Memory B cell (primary cell): ENCODE results near the gene SLC13A5.
"Not testable (repeated sequence)": the region's sequence is repeated elsewhere in the genome, so short reads cannot be mapped to it uniquely, and the experiment has no call there.

Experiments used
- ATAC-seq: fragments of 150-1000 bp; cut with Tn5 transposase; 2 replicates; pipeline ENCODE4 v1.10.0; 2021; ENCODE audit warnings: low read depth, mild to moderate bottlenecking, moderate library complexity
- DNase-seq, 2 donors: peaks; one replicate each; pipeline ENCODE4 v3.0.0; 2022; ENCODE audit warnings: low spot score in 2 of 2
- H3K27ac Mint-ChIP-seq: one replicate; pipeline ENCODE4 v1.8.0; 2022; ENCODE audit warnings: mild to moderate bottlenecking, moderate library complexity, mixed read lengths
- H3K27me3 Mint-ChIP-seq: one replicate; pipeline ENCODE4 v1.8.0; 2022; ENCODE audit warnings: mixed read lengths
- H3K36me3 Mint-ChIP-seq: one replicate; pipeline ENCODE4 v1.8.0; 2022; ENCODE audit warnings: mild to moderate bottlenecking, mixed read lengths
- H3K4me1 Mint-ChIP-seq: one replicate; pipeline ENCODE4 v1.8.0; 2022; ENCODE audit warnings: mixed read lengths
- H3K4me3 Mint-ChIP-seq: one replicate; pipeline ENCODE4 v1.8.0; 2022; ENCODE audit warnings: mild to moderate bottlenecking, moderate library complexity, mixed read lengths
- H3K9me3 Mint-ChIP-seq: one replicate; pipeline ENCODE4 v1.8.0; 2022; ENCODE audit warnings: mixed read lengths

SLC13A5 gene

GRCh38 chr17:6702567-6703215 is 10.5 kb downstream of the SLC13A5 start:
- Mint-ChIP-seq H3K9me3 (no peaks in the 10 kb centered on the region), H3K27ac (no peak overlapping the region), H3K4me3 (no peak overlapping the region), H3K4me1 (no peaks in the 10 kb centered on the region), H3K36me3 (no peaks in the 10 kb centered on the region), H3K27me3 (peaks cover 17% of the 10 kb centered on the region)
- DNase-seq, result no peak
- no peak for ATAC-seq

GRCh38 chr17:6701719-6702118 is 11.4 kb downstream of the SLC13A5 start:
- Mint-ChIP-seq H3K27me3 (peaks cover 12% of the 10 kb centered on the region), H3K9me3 (no peaks in the 10 kb centered on the region), H3K4me3 (no peak overlapping the region), H3K27ac (no peak overlapping the region), H3K36me3 (no peaks in the 10 kb centered on the region), H3K4me1 (no peaks in the 10 kb centered on the region)
- DNase-seq, result no peak
- peak; percentile 59 for ATAC-seq

GRCh38 chr17:6700948-6701307 is 12.2 kb downstream of the SLC13A5 start:
- Mint-ChIP-seq H3K36me3 (no peaks in the 10 kb centered on the region), H3K4me3 (no peak overlapping the region), H3K27ac (no peak overlapping the region), H3K9me3 (no peaks in the 10 kb centered on the region), H3K27me3 (peaks cover 18% of the 10 kb centered on the region), H3K4me1 (no peaks in the 10 kb centered on the region)
- no peak for ATAC-seq
- DNase-seq, result no peak

GRCh38 chr17:6699997-6700947 is 12.9 kb downstream of the SLC13A5 start:
- no peak for ATAC-seq
- H3K27me3 Mint-ChIP-seq, result peaks cover 18% of the 10 kb centered on the region
- H3K9me3 Mint-ChIP-seq, result no peaks in the 10 kb centered on the region
- H3K27ac Mint-ChIP-seq, result no peak overlapping the region
- DNase-seq, result no peak
- no peak overlapping the region for H3K4me3 Mint-ChIP-seq
- no peaks in the 10 kb centered on the region for H3K36me3 Mint-ChIP-seq
- H3K4me1 Mint-ChIP-seq, result no peaks in the 10 kb centered on the region

GRCh38 chr17:6698004-6698403 is 15.2 kb downstream of the SLC13A5 start:
- ATAC-seq (no peak), DNase-seq (no peak)
- Mint-ChIP-seq H3K4me3 (no peak overlapping the region), H3K36me3 (no peaks in the 10 kb centered on the region), H3K4me1 (no peaks in the 10 kb centered on the region), H3K9me3 (no peaks in the 10 kb centered on the region), H3K27me3 (peaks cover 11% of the 10 kb centered on the region), H3K27ac (no peak overlapping the region)

GRCh38 chr17:6696906-6697305 is 16.3 kb downstream of the SLC13A5 start:
- Mint-ChIP-seq H3K27me3 (peaks cover 15% of the 10 kb centered on the region), H3K4me3 (no peak overlapping the region), H3K27ac (no peak overlapping the region), H3K4me1 (peaks cover under 1% of the 10 kb centered on the region), H3K36me3 (no peaks in the 10 kb centered on the region), H3K9me3 (no peaks in the 10 kb centered on the region)
- ATAC-seq (no peak), DNase-seq (no peak)

GRCh38 chr17:6695565-6695964 is 17.6 kb downstream of the SLC13A5 start:
- H3K27ac Mint-ChIP-seq, result no peak overlapping the region
- H3K4me3 Mint-ChIP-seq, result no peak overlapping the region
- no peaks in the 10 kb centered on the region for H3K9me3 Mint-ChIP-seq
- ATAC-seq, result no peak
- peaks cover 2% of the 10 kb centered on the region for H3K4me1 Mint-ChIP-seq
- no peaks in the 10 kb centered on the region for H3K36me3 Mint-ChIP-seq
- DNase-seq, result no peak
- peaks cover 23% of the 10 kb centered on the region for H3K27me3 Mint-ChIP-seq

GRCh38 chr17:6695051-6695450 is 18.1 kb downstream of the SLC13A5 start:
- DNase-seq (no peak), ATAC-seq (no peak)
- H3K9me3 Mint-ChIP-seq, result no peaks in the 10 kb centered on the region
- H3K36me3 Mint-ChIP-seq, result no peaks in the 10 kb centered on the region
- no peak overlapping the region for H3K4me3 Mint-ChIP-seq
- H3K27ac Mint-ChIP-seq, result no peak overlapping the region
- peaks cover 2% of the 10 kb centered on the region for H3K4me1 Mint-ChIP-seq
- peaks cover 26% of the 10 kb centered on the region for H3K27me3 Mint-ChIP-seq

- ATAC-seq, result not testable (repeated sequence)
Measured at GRCh38 chr17:6691958-6692357, 21.2 kb downstream of the SLC13A5 start.

GRCh38 chr17:6691546-6691945 is 21.6 kb downstream of the SLC13A5 start:
- peaks cover 30% of the 10 kb centered on the region for H3K27me3 Mint-ChIP-seq
- H3K36me3 Mint-ChIP-seq, result peaks cover 2% of the 10 kb centered on the region
- no peak overlapping the region for H3K27ac Mint-ChIP-seq
- H3K4me1 Mint-ChIP-seq, result peaks cover 2% of the 10 kb centered on the region
- no peak overlapping the region for H3K4me3 Mint-ChIP-seq
- H3K9me3 Mint-ChIP-seq, result no peaks in the 10 kb centered on the region
- DNase-seq (no peak), ATAC-seq (no peak)

More at GRCh38 chr17:6691958-6692357, 21.2 kb downstream of the SLC13A5 start:
- not testable (repeated sequence) for H3K9me3 Mint-ChIP-seq, H3K36me3 Mint-ChIP-seq, DNase-seq, H3K27ac Mint-ChIP-seq, H3K4me3 Mint-ChIP-seq, H3K4me1 Mint-ChIP-seq
- H3K27me3 Mint-ChIP-seq, result peaks cover 28% of the 10 kb centered on the region

- Mint-ChIP-seq H3K36me3 (peaks cover 4% of the 10 kb centered on the region), H3K27ac (no peak overlapping the region), H3K4me3 (no peak overlapping the region), H3K27me3 (peaks cover 26% of the 10 kb centered on the region), H3K4me1 (peaks cover 2% of the 10 kb centered on the region), H3K9me3 (no peaks in the 10 kb centered on the region)
- ATAC-seq, result no peak
- no peak for DNase-seq
Measured at GRCh38 chr17:6690641-6691040, 22.5 kb downstream of the SLC13A5 start.

GRCh38 chr17:6688944-6689343 is 24.2 kb downstream of the SLC13A5 start:
- ATAC-seq (no peak), DNase-seq (no peak)
- H3K36me3 Mint-ChIP-seq, result peaks cover 5% of the 10 kb centered on the region
- no peak overlapping the region for H3K27ac Mint-ChIP-seq
- no peaks in the 10 kb centered on the region for H3K9me3 Mint-ChIP-seq
- no peak overlapping the region for H3K4me3 Mint-ChIP-seq
- H3K27me3 Mint-ChIP-seq, result peaks cover 22% of the 10 kb centered on the region
- H3K4me1 Mint-ChIP-seq, result peaks cover 2% of the 10 kb centered on the region

- DNase-seq, result no peak
- Mint-ChIP-seq H3K27ac (no peak overlapping the region), H3K36me3 (peaks cover 7% of the 10 kb centered on the region), H3K9me3 (no peaks in the 10 kb centered on the region), H3K4me1 (no peaks in the 10 kb centered on the region), H3K27me3 (peaks cover 12% of the 10 kb centered on the region), H3K4me3 (no peak overlapping the region)
- no peak for ATAC-seq
Measured at GRCh38 chr17:6686026-6686425, 27.1 kb downstream of the SLC13A5 start.

GRCh38 chr17:6684881-6685767 is 28.0 kb downstream of the SLC13A5 start:
- Mint-ChIP-seq H3K27ac (no peak overlapping the region), H3K4me3 (no peak overlapping the region), H3K27me3 (peaks cover 9% of the 10 kb centered on the region), H3K9me3 (no peaks in the 10 kb centered on the region), H3K4me1 (no peaks in the 10 kb centered on the region), H3K36me3 (peaks cover 7% of the 10 kb centered on the region)
- no peak for DNase-seq
- no peak for ATAC-seq
